HepG2 (cell line): ENCODE results near the gene PBX4. TPM values are rescaled to one million over a fixed set of nuclear protein-coding genes. Genes with fewer than 3 reads are reported as not detected.

Source experiments
- ISX ChIP-seq: sonication (generic); formaldehyde crosslinking; conservative IDR thresholded peaks from 2 replicates; pipeline ENCODE4 v1.5.0; 2020; ENCODE audit warnings: missing genetic modification reagents
- SOX6 ChIP-seq, 2 experiments: fragments of 450-650 bp in 1 of 2; sonication (generic) in 1 of 2; formaldehyde crosslinking in 1 of 2; IDR thresholded peaks; 2 replicates each; pipeline versions ENCODE4 v1.4.0 to v1.6.1; 2017 to 2020; ENCODE audit warnings: antibody characterized with exemption in 1 of 2, mild to moderate bottlenecking in 1 of 2, missing genetic modification reagents in 1 of 2
- ZNF430 ChIP-seq: sonication (generic); formaldehyde crosslinking; IDR thresholded peaks from 2 replicates; pipeline ENCODE4 v1.9.0; 2021; ENCODE audit warnings: mild to moderate bottlenecking, missing genetic modification reagents
- polyA plus RNA-seq, 8 experiments: library from polyadenylated mRNA; depleted of rRNA in 3 of 8; stranded (reverse) in 7 of 8; unstranded in 1 of 8; fragments of >200 nt; fragmentation: Illumina TruSeq in 4 of 8; extraction: Trizol in 4 of 8; gene quantifications; 2 replicates each; pipeline versions ENCODE4 v1.2.1 to v1.2.3, GENCODE V29; 2011 to 2016; ENCODE audit warnings: low read depth in 4 of 8, missing spikeins in 1 of 8, mixed read lengths in 1 of 8; ENCODE audit not compliant: insufficient read depth in 1 of 8
- total RNA-seq, 5 experiments: library from RNA; depleted of rRNA; stranded (reverse); fragments of >200 nt; fragmentation: Illumina TruSeq; extraction: Trizol; gene quantifications; 2 replicates each; pipeline ENCODE4 v1.2.3, GENCODE V29; 2016; ENCODE audit warnings: low read depth in 1 of 5
- TF ChIP-seq, protein P1 (sequence below): sonication (generic); formaldehyde crosslinking; IDR thresholded peaks from 2 replicates; pipeline ENCODE4 v1.4.0; 2020; ENCODE audit warnings: missing genetic modification reagents, mild to moderate bottlenecking, borderline replicate concordance
- TF ChIP-seq, protein P2 (sequence below), 2 experiments: sonication (generic) in 1 of 2; formaldehyde crosslinking in 1 of 2; IDR thresholded peaks; 2 replicates each; pipeline versions ENCODE4 v1.6.1 to v1.9.0; 2014 to 2022; ENCODE audit warnings: antibody characterized with exemption in 1 of 2, borderline replicate concordance in 1 of 2, inconsistent platforms in 1 of 2, low read depth in 1 of 2, missing genetic modification reagents in 1 of 2

The PBX4 gene
- total and polyA plus RNA-seq, 2 of the 13 experiments (the other 11 are each of a cell fraction or from before 2014, with no cell fraction given) = not detected

DNA sequence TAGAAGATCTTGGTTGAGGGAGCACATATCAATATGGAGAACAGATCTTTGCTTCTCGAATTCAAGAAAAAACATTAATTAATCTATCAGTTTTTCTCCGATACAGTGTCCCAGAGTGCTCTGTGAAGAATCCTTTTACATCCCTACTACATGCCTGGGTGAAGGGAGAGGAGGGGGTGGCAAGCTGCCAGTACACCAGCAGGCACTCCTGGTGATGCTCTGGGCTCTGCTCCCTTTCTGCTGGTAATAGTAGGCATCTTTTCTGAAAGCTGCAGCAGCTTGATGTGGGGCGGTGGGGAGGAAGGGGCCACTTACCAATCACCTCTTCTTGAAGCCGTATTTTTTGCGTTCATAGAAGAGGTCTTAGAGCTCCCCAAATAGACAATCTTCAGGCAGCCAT is 30.7 kb downstream of the PBX4 start (continued):
- TF ChIP-seq, protein P1, sequence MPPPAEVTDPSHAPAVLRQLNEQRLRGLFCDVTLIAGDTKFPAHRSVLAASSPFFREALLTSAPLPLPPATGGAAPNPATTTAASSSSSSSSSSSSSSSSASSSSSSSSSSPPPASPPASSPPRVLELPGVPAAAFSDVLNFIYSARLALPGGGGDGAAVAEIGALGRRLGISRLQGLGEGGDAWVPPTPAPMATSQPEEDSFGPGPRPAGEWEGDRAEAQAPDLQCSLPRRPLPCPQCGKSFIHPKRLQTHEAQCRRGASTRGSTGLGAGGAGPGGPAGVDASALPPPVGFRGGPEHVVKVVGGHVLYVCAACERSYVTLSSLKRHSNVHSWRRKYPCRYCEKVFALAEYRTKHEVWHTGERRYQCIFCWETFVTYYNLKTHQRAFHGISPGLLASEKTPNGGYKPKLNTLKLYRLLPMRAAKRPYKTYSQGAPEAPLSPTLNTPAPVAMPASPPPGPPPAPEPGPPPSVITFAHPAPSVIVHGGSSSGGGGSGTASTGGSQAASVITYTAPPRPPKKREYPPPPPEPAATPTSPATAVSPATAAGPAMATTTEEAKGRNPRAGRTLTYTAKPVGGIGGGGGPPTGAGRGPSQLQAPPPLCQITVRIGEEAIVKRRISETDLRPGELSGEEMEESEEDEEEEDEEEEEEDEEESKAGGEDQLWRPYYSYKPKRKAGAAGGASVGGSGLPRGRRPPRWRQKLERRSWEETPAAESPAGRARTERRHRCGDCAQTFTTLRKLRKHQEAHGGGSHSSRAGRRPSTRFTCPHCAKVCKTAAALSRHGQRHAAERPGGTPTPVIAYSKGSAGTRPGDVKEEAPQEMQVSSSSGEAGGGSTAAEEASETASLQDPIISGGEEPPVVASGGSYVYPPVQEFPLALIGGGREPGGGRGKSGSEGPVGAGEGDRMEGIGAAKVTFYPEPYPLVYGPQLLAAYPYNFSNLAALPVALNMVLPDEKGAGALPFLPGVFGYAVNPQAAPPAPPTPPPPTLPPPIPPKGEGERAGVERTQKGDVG = no peak
- TF ChIP-seq ISX = no peak
- TF ChIP-seq, protein P2, sequence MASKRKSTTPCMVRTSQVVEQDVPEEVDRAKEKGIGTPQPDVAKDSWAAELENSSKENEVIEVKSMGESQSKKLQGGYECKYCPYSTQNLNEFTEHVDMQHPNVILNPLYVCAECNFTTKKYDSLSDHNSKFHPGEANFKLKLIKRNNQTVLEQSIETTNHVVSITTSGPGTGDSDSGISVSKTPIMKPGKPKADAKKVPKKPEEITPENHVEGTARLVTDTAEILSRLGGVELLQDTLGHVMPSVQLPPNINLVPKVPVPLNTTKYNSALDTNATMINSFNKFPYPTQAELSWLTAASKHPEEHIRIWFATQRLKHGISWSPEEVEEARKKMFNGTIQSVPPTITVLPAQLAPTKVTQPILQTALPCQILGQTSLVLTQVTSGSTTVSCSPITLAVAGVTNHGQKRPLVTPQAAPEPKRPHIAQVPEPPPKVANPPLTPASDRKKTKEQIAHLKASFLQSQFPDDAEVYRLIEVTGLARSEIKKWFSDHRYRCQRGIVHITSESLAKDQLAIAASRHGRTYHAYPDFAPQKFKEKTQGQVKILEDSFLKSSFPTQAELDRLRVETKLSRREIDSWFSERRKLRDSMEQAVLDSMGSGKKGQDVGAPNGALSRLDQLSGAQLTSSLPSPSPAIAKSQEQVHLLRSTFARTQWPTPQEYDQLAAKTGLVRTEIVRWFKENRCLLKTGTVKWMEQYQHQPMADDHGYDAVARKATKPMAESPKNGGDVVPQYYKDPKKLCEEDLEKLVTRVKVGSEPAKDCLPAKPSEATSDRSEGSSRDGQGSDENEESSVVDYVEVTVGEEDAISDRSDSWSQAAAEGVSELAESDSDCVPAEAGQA (IDR thresholded peaks at IDR 0.05; ENCODE audit: low read depth) = no peak
- TF ChIP-seq, protein P2 (CRISPR knock-in tag; IDR thresholded peaks at IDR 0.05; ENCODE audit: borderline replicate concordance) = no peak
- no peak for TF ChIP-seq ZNF430 (CRISPR knock-in tag)
- TF ChIP-seq SOX6 (IDR thresholded peaks at IDR 0.05) = no peak
- no peak for TF ChIP-seq SOX6 (CRISPR knock-in tag; IDR thresholded peaks at IDR 0.05)
